Esophagus muscularis mucosa (tissue), 4 donors: ENCODE measurements around the gene ARHGAP11A. TPM values are rescaled to one million over a fixed set of nuclear protein-coding genes. Genes with fewer than 3 reads are reported as not detected.

Experiments used
- DNase-seq: peaks from one replicate; pipeline ENCODE4 v3.0.0-alpha.2; 2017; ENCODE audit errors: extremely low spot score
- H3K27ac ChIP-seq, 4 donors: fragments of 200-600 bp; sonication (generic); replicated peaks in 1 of 4; 1 replicate in 3 of 4; 2 replicates in 1 of 4; pipeline ENCODE4 v1.5.1; 2016 to 2019; ENCODE audit warnings: mild to moderate bottlenecking in 1 of 4
- H3K27me3 ChIP-seq, 4 donors: fragments of 200-600 bp; sonication (generic); one replicate each; pipeline versions ENCODE4 v1.5.1 to v1.6.0; 2016 to 2019
- H3K36me3 ChIP-seq, 4 donors: fragments of 200-600 bp; sonication (generic); one replicate each; pipeline ENCODE4 v1.5.1; 2016 to 2019
- H3K4me1 ChIP-seq, 4 donors: fragments of 200-600 bp; sonication (generic); one replicate each; pipeline ENCODE4 v1.5.1; 2016 to 2019
- H3K4me3 ChIP-seq, 4 donors: fragments of 200-600 bp; sonication (generic); 1 replicate in 2 of 4; 2 replicates in 2 of 4; pipeline ENCODE4 v1.5.1; 2016 to 2019; ENCODE audit warnings: mild to moderate bottlenecking in 4 of 4, moderate library complexity in 1 of 4
- H3K9me3 ChIP-seq, 4 donors: fragments of 200-600 bp; sonication (generic); 1 replicate in 3 of 4; 2 replicates in 1 of 4; pipeline ENCODE4 v1.5.1; 2016 to 2019
- EP300 ChIP-seq: sonication (generic); formaldehyde crosslinking; IDR thresholded peaks from one replicate; pipeline ENCODE4 v1.6.1; 2017; ENCODE audit warnings: antibody characterized with exemption
- POLR2A ChIP-seq: fragments of 450-650 bp; IDR thresholded peaks from one replicate; pipeline ENCODE4 v1.6.1; 2017; ENCODE audit warnings: antibody characterized with exemption, moderate library complexity, mild to moderate bottlenecking, low read depth
- POLR2AphosphoS5 ChIP-seq, 2 donors: sonication (generic); formaldehyde crosslinking; IDR thresholded peaks; one replicate each; pipeline ENCODE4 v1.6.1; 2017; ENCODE audit warnings: antibody characterized with exemption in 2 of 2
- WGBS: methylation state at CpG from one replicate; pipeline ENCODE4 v1.1.5; 2018; 5-methylcytosine and 5-hydroxymethylcytosine counted together
- intact Hi-C: fragments of 100-400 bp; cut with DNase I; formaldehyde crosslinking; loops from one replicate; pipeline ENCODE4 v1.15.1; 2023
- total RNA-seq, 4 donors: library from RNA; depleted of rRNA; stranded (reverse); fragments of >200 nt; gene quantifications; one replicate each; pipeline versions ENCODE4 v1.1.0 to v1.2.1, GENCODE V29; 2016
- TF ChIP-seq, protein P1 (sequence below), 3 experiments: fragments of 200-600 bp in 2 of 3; fragments of 450-650 bp in 1 of 3; sonication (generic) in 2 of 3; IDR thresholded peaks; one replicate each; pipeline ENCODE4 v1.5.1; 2017 to 2019; ENCODE audit warnings: antibody characterized with exemption in 3 of 3, mild to moderate bottlenecking in 2 of 3, moderate library complexity in 1 of 3

ARHGAP11A gene
- total RNA-seq, 4 donors from 2014 or later = 0.78 to 1.3 (median 0.91) TPM

DNA sequence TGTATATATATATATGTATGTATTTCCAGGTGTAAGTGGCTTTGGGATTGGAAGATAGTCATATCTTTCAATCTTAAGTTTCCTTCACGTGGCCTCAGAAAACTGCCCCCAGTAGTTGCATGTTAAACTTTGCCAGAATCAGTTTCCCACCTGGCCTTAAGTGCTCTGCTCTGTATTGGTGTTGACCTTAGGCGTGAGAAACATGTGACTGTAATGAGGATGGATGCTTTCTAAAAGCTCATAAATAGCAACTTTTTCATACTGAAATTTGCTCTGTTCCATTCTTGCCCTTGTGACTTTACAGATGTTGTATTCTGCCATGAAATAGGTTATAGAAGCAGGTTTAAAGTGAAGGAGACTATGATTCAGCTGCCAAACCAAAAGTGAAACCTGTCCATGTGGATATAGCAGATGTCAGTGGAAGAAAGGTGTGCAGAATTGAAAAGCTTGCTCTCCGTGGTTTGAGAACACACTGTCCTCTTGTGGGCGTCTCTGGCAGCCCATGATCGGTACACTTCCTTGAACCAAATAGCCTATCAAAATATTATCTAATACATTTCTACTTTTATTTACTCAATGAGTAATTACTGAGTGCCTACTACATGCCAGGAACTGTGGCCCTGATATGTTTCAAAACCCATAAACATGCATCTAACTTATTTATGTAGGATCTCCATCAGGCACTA, 42.0 kb downstream of the ARHGAP11A start:
- Histone ChIP-seq H3K4me3 (no peak overlapping the region), H3K4me1 (peaks cover 0 to 23% (median 20%) of the 10 kb centered on the region in 4 donors), H3K27me3 (peaks cover 0 to 3% (median 0%) of the 10 kb centered on the region in 4 donors), H3K9me3 (no peaks in the 10 kb centered on the region), H3K27ac (no peak overlapping the region), H3K36me3 (no peaks in the 10 kb centered on the region)
- intact Hi-C loops = loop anchor here (5.0 to 10.0 kb wide), 2 partner anchors 340 to 477 kb away; no protein-coding TSS in a partner anchor
- TF ChIP-seq, protein P1, sequence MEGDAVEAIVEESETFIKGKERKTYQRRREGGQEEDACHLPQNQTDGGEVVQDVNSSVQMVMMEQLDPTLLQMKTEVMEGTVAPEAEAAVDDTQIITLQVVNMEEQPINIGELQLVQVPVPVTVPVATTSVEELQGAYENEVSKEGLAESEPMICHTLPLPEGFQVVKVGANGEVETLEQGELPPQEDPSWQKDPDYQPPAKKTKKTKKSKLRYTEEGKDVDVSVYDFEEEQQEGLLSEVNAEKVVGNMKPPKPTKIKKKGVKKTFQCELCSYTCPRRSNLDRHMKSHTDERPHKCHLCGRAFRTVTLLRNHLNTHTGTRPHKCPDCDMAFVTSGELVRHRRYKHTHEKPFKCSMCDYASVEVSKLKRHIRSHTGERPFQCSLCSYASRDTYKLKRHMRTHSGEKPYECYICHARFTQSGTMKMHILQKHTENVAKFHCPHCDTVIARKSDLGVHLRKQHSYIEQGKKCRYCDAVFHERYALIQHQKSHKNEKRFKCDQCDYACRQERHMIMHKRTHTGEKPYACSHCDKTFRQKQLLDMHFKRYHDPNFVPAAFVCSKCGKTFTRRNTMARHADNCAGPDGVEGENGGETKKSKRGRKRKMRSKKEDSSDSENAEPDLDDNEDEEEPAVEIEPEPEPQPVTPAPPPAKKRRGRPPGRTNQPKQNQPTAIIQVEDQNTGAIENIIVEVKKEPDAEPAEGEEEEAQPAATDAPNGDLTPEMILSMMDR (IDR thresholded peaks at IDR 0.05) = peak in 1 of 3 experiments; percentile 13
- no peak for TF ChIP-seq POLR2A
- peak; percentile 37 for DNase-seq
- 80% methylated on average over 5 of the region's 5 CpGs for WGBS

DNA sequence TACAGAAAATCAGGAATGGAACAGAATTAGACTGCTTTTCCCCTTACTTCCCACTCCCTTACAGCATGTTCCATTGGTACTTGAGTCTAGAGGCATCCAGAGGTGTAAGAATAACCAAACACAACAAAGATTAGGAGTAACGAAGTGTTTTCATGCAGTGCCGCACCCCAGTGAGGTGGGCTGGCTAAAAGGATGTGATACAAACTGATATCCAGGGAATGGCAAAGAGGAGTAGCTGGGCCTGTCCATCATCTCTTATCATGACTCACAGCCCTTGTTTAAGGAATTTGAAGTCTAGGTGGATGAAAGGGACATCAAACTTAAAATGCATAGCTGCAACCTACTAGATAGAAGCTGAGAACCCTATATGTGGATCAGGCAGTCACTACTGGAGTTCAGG, 42.6 kb downstream of the ARHGAP11A start:
- intact Hi-C loops = loop anchor here (5.0 to 10.0 kb wide), 2 partner anchors 339 to 477 kb away; no protein-coding TSS in a partner anchor
- 100% methylated on average over 2 of the region's 2 CpGs for WGBS
- TF ChIP-seq EP300 (no peak), POLR2AphosphoS5 (IDR thresholded peaks at IDR 0.05) (no peak), POLR2A (no peak)
- TF ChIP-seq, protein P1 (IDR thresholded peaks at IDR 0.05) = no peak

DNA sequence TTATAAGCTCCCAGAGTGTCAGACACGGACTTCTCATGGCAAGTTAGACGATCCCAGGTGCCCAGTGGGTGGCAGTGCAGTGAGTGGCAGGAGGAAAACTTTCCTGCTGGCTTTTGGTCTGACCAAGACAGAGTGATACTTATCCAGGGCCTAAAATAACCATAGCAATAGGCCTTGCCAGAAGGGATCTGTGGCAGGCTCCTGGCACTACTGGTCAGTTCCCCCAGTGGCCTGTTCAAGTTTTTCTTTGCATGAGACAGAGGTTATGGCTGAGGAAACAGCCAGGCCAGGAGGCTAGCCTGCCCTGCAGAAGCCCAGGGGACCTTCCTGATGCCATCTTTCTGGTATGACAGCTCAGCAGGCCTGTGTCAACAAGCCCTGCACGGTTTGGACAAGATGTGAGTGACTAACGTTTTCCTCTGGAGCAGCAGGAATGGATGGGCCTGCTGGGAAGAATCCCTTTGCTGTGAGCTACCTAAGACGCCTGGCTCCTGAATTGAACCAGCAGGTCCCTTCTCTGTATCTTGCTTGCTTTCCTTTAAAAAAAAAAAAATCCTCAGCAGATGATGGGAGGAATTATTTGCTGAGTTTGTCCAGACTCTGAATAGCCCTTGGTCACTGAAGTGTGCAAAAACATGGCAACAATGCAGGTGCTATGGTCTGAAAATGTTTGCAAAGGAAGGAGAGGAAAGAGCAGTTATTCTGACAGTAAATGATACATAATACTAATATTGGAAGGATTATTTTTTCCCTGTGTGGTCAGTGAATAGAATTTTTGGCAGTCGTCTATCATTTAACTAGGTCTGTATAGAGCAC, 44.2 kb downstream of the ARHGAP11A start:
- H3K4me1 ChIP-seq = peaks cover 0 to 19% (median 15%) of the 10 kb centered on the region in 4 donors
- H3K9me3 ChIP-seq = no peaks in the 10 kb centered on the region
- peak; percentile 78 for DNase-seq
- peaks cover 0 to 3% (median 0%) of the 10 kb centered on the region in 4 donors for H3K27me3 ChIP-seq
- WGBS = 44% methylated on average over 6 of the region's 6 CpGs
- peak overlapping the region; percentile 18 to 60 (median 52) for H3K27ac ChIP-seq
- intact Hi-C loops = loop anchor here (5.0 to 10.0 kb wide), 2 partner anchors 338 to 475 kb away; no protein-coding TSS in a partner anchor
- TF ChIP-seq EP300 = no peak
- TF ChIP-seq, protein P1 (IDR thresholded peaks at IDR 0.05) = no peak
- peak in 1 of 2 donors; percentile 37 for TF ChIP-seq POLR2AphosphoS5 (IDR thresholded peaks at IDR 0.05)
- no peak for TF ChIP-seq POLR2A
- H3K36me3 ChIP-seq = no peaks in the 10 kb centered on the region
- no peak overlapping the region for H3K4me3 ChIP-seq

More for the DNA sequence above, 42.6 kb downstream of the ARHGAP11A start:
- H3K27ac ChIP-seq = no peak overlapping the region
- no peak overlapping the region for H3K4me3 ChIP-seq
- no peaks in the 10 kb centered on the region for H3K9me3 ChIP-seq
- peaks cover 0 to 27% (median 20%) of the 10 kb centered on the region in 4 donors for H3K4me1 ChIP-seq
- H3K36me3 ChIP-seq = no peaks in the 10 kb centered on the region
- H3K27me3 ChIP-seq = peaks cover 0 to 3% (median 0%) of the 10 kb centered on the region in 4 donors
- DNase-seq = peak; percentile 34

DNA sequence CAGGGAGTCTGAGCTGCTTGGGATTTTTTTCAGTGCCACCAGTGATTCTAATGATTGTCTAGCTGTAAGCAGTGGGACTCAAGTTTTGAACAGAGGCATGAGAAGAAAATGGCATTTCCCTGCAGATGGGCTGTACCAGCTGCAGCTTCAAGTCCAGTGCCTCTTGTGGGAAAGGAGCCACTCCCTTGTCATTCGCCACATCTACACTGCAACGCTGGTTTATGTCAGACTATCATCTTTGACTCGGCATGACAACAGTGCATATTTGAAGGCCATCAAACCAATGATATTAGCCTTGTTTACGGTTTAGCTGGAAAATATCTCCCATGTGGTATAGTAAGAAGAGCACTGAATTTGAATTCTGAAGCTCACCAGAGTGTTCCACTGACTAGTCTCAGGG, 48.4 kb downstream of the ARHGAP11A start:
- no peaks in the 10 kb centered on the region for H3K36me3 ChIP-seq
- intact Hi-C loops = no loop called here
- WGBS = 100% methylated on average over 4 of the region's 4 CpGs

More for the DNA sequence above, 48.4 kb downstream of the ARHGAP11A start:
- H3K4me3 ChIP-seq = no peak overlapping the region
- no peak overlapping the region for H3K27ac ChIP-seq
- no peaks in the 10 kb centered on the region for H3K9me3 ChIP-seq
- TF ChIP-seq, protein P1 (IDR thresholded peaks at IDR 0.05) = no peak
- TF ChIP-seq POLR2AphosphoS5 (IDR thresholded peaks at IDR 0.05) = no peak
- TF ChIP-seq POLR2A = no peak
- no peak for TF ChIP-seq EP300
- no peaks in the 10 kb centered on the region for H3K27me3 ChIP-seq
- peak; percentile 42 for DNase-seq
- H3K4me1 ChIP-seq = peaks cover 0 to 16% (median 13%) of the 10 kb centered on the region in 4 donors
